Measurements from ENCODE around the gene ABCA5.

- TF ChIP-seq CTCF (IDR thresholded peaks at IDR 0.05; ENCODE audit: borderline replicate concordance, extremely low read depth, low read length, poor library complexity, severe bottlenecking) (no peak), EZH2 (IDR thresholded peaks at IDR 0.05; ENCODE audit: borderline replicate concordance, low read depth, low read length, severe bottlenecking) (no peak)
Measured at GRCh38 chr17:69239611-69240600, 87.0 kb downstream of the ABCA5 start.
